GM23338 (cell line): ENCODE data around the gene CACNA1H.

ENCODE experiments used
- POLR2AphosphoS5 ChIP-seq: IDR thresholded peaks from 2 replicates; pipeline ENCODE4 v1.6.1; 2016; ENCODE audit warnings: antibody characterized with exemption, low read depth
- REST ChIP-seq: IDR thresholded peaks from one replicate; pipeline ENCODE4 v1.6.1; 2018; ENCODE audit warnings: antibody characterized with exemption; ENCODE audit not compliant: unreplicated experiment

DNA sequence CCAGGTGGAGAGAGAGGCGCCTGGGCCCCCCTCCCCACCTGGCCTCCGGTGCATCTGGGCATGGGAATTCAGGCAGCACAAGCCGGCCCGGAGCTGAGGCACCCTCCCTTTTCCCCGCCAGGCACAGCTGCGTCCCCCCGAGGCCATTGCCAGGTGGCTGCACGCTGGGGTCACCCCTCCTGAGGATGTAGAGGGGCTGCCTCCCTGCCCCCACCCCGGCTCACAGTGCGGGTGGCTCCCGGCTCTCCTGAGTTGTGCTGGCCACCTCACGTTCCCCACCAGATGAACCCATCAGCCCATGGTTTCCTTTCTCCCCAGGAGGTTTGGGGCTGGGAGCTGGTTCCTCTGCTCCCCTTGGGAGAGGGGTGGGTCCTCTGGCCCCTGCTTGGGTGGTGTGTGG is 12.6 kb downstream of the CACNA1H start:
- TF ChIP-seq POLR2AphosphoS5, result no peak
- TF ChIP-seq REST, result no peak
